Heart left ventricle (tissue), 16 donors: Measurements from ENCODE around the gene NLGN2. TPM values are rescaled to one million over a fixed set of nuclear protein-coding genes. Genes with fewer than 3 reads are reported as not detected.

Experiments
- ATAC-seq, 4 donors: fragments of 200-7000 bp; cut with Tn5 transposase; one replicate each; pipeline ENCODE4 v1.9.1; 2020 to 2022; ENCODE audit warnings: moderate library complexity in 4 of 4, mild to moderate bottlenecking in 3 of 4, moderate number of reproducible peaks in 1 of 4
- DNase-seq, 5 donors: peaks; one replicate each; pipeline ENCODE4 v3.0.0-alpha.2; 2020
- H3K27ac ChIP-seq, 12 donors: fragments of 200-600 bp; sonication (generic) in 4 of 12; one replicate each; pipeline versions ENCODE4 v1.5.0 to v1.8.0; 2016 to 2022; ENCODE audit warnings: mild to moderate bottlenecking in 2 of 12
- H3K27me3 ChIP-seq, 9 donors: fragments of 200-600 bp; sonication (generic) in 2 of 9; one replicate each; pipeline versions ENCODE4 v1.5.1 to v1.8.0; 2016 to 2022; ENCODE audit warnings: mild to moderate bottlenecking in 3 of 9
- H3K36me3 ChIP-seq, 9 donors: fragments of 200-600 bp; sonication (generic) in 2 of 9; one replicate each; pipeline versions ENCODE4 v1.5.0 to v1.8.0; 2018 to 2022; ENCODE audit warnings: mild to moderate bottlenecking in 2 of 9
- H3K4me1 ChIP-seq, 12 donors: fragments of 200-600 bp; sonication (generic) in 4 of 12; one replicate each; pipeline versions ENCODE4 v1.5.0 to v1.8.0; 2016 to 2022; ENCODE audit warnings: mild to moderate bottlenecking in 3 of 12
- H3K4me3 ChIP-seq, 12 donors: fragments of 200-600 bp; sonication (generic) in 4 of 12; one replicate each; pipeline versions ENCODE4 v1.5.0 to v1.8.0; 2017 to 2022; ENCODE audit warnings: mild to moderate bottlenecking in 9 of 12, moderate library complexity in 4 of 12
- H3K9me3 ChIP-seq, 12 donors: fragments of 200-600 bp; sonication (generic) in 4 of 12; one replicate each; pipeline versions ENCODE4 v1.5.0 to v1.8.0; 2016 to 2022; ENCODE audit warnings: mild to moderate bottlenecking in 1 of 12
- CTCF ChIP-seq, 12 donors: fragments of 200-600 bp; sonication (generic) in 4 of 12; IDR thresholded peaks; one replicate each; pipeline versions ENCODE4 v1.5.0 to v1.8.0; 2018 to 2022; ENCODE audit warnings: antibody characterized with exemption in 12 of 12, mild to moderate bottlenecking in 5 of 12
- POLR2A ChIP-seq, 2 donors: fragments of 450-650 bp; IDR thresholded peaks; one replicate each; pipeline ENCODE4 v1.6.1; 2017; ENCODE audit warnings: antibody characterized with exemption in 2 of 2, mild to moderate bottlenecking in 2 of 2, moderate library complexity in 2 of 2
- WGBS, 4 donors: extraction: QIAGEN DNeasy Blood & Tissue Kit in 2 of 4; methylation state at CpG; one replicate each; pipeline versions ENCODE4 v1.1.5 to v1.1.7; 2013 to 2018; 5-methylcytosine and 5-hydroxymethylcytosine counted together
- intact Hi-C, 10 donors: fragments of 100-400 bp; cut with DNase I; formaldehyde crosslinking; loops; one replicate each; pipeline versions ENCODE4 v1.11.1 to v1.14.2; 2022
- polyA plus RNA-seq, 2 donors: library from polyadenylated mRNA; stranded (reverse); fragments of 200-250 nt; gene quantifications; one replicate each; pipeline ENCODE4 v1.2.3, GENCODE V29; 2013
- total RNA-seq, 9 donors: library from RNA; depleted of rRNA in 2 of 9; stranded (reverse); fragments of >200 nt in 2 of 9; fragmentation: NEBNext Ultra II Directional in 3 of 9; extraction: Animal tissue kit (Norgen Biotek cat#: 25700) in 3 of 9; gene quantifications; one replicate each; pipeline versions ENCODE4 v1.1.0 to v1.2.4, GENCODE V29; 2016 to 2023
- donor health status: ischemic (EF 13 %, LVEDD 7.1; RV severe dilation, severe dysfunction).
- donor health status: healthy with polysubstance abuse.
- donor health status: DM: no; HTN: yes; CAD: no.
- donor health status: DM: no; HTN: no; CAD: no.
- donor health status: ischemic (EF 25% LVEDD 6.9; RV normal size, moderate dysfunction).
- donor health status: ischemic (EF 25% LVEDD 5.7; RV mildly dilated, moderate dysfunction).
- donor health status: healthy.
- donor health status: DM: yes; HTN: yes; CAD: no.
- donor health status: ischemic (EF 35%, LVEDD 5.7; RV mildly dilated, moderate dysfunction).
- donor health status: nonischemic (EF 11% LVEDD 7.7; RV severe dilation, severe dysfunction).
- donor health status: DM: yes; HTN: yes; CAD: no.
- donor health status: PGD.
- donor health status: ischemic (EF 29% LVEDD 5.4; RV normal size, mild dysfunction).
- donor health status: nonischemic (EF 23%, LVEDD 6.1; RV moderate dilation, normal function).

Gene NLGN2
- total and polyA plus RNA-seq, 11 donors: 3.5 to 12.9 (median 7.3) TPM

- Histone ChIP-seq H3K27ac (no peak within 1 kb of the TSS), H3K4me1 (no peaks in the 10 kb centered on the region), H3K27me3 (no peaks in the 10 kb centered on the region), H3K4me3 (no peak within 1 kb of the TSS), H3K36me3 (peaks cover 0 to 17% (median 0%) of the 10 kb centered on the region in 9 donors), H3K9me3 (no peaks in the 10 kb centered on the region)
- WGBS, 4 donors: 62 to 82% (median 72%) methylated on average over 8 to 17 of the region's 17 CpGs
- no peak for ATAC-seq
- intact Hi-C loops: loop anchor here in 1 of 10 donors (10.0 kb wide), 1 partner anchor 45 kb away; no protein-coding TSS in a partner anchor
- no peak for DNase-seq
- TF ChIP-seq CTCF (IDR thresholded peaks at IDR 0.05): no peak
Observed at GRCh38 chr17:7419819-7420610, 12.4 kb downstream of the NLGN2 start, which contains the start of gene SPEM1. Gene SPEM1, plus strand, starts transcription at chr17:7420324. Its CDS starts 61 bp downstream, at chr17:7420385.

- TF ChIP-seq POLR2A (IDR thresholded peaks at IDR 0.05) (no peak), CTCF (IDR thresholded peaks at IDR 0.05) (no peak)
- Histone ChIP-seq H3K36me3 (peaks cover 0 to 8% (median 0%) of the 10 kb centered on the region in 9 donors), H3K27me3 (no peaks in the 10 kb centered on the region), H3K27ac (no peak overlapping the region), H3K4me1 (no peaks in the 10 kb centered on the region), H3K4me3 (no peak overlapping the region), H3K9me3 (no peaks in the 10 kb centered on the region)
- ATAC-seq: no peak
- 93 to 95% (median 94%) methylated on average over 16 of the region's 16 CpGs for WGBS, 4 donors
- peak in 1 of 5 donors; percentile 14 for DNase-seq
- intact Hi-C loops: loop anchor here in 1 of 10 donors (10.0 kb wide), 1 partner anchor 46 kb away; no protein-coding TSS in a partner anchor
Observed at GRCh38 chr17:7421186-7421585, 13.5 kb downstream of the NLGN2 start.

- DNase-seq (no peak), ATAC-seq (no peak)
- Histone ChIP-seq H3K9me3 (no peaks in the 10 kb centered on the region), H3K27me3 (no peaks in the 10 kb centered on the region), H3K4me1 (no peaks in the 10 kb centered on the region), H3K27ac (no peak overlapping the region), H3K36me3 (no peaks in the 10 kb centered on the region), H3K4me3 (no peak overlapping the region)
- TF ChIP-seq POLR2A (IDR thresholded peaks at IDR 0.05) (no peak), CTCF (IDR thresholded peaks at IDR 0.05) (no peak)
- intact Hi-C loops: loop anchor here in 1 of 10 donors (10.0 kb wide), 1 partner anchor 49 kb away; no protein-coding TSS in a partner anchor
- 61 to 74% (median 65%) methylated on average over 4 of the region's 4 CpGs for WGBS, 4 donors
Observed at GRCh38 chr17:7423679-7424078, 16.0 kb downstream of the NLGN2 start.

- H3K27me3 ChIP-seq: no peaks in the 10 kb centered on the region
- H3K36me3 ChIP-seq: no peaks in the 10 kb centered on the region
- no peak for TF ChIP-seq CTCF (IDR thresholded peaks at IDR 0.05)
- TF ChIP-seq POLR2A (IDR thresholded peaks at IDR 0.05): no peak
- 72 to 80% (median 76%) methylated on average over 6 to 7 of the region's 7 CpGs for WGBS, 4 donors
- ATAC-seq: no peak
- intact Hi-C loops: loop anchor here in 1 of 10 donors (10.0 kb wide), 1 partner anchor 51 kb away; no protein-coding TSS in a partner anchor
- H3K4me1 ChIP-seq: no peaks in the 10 kb centered on the region
- no peaks in the 10 kb centered on the region for H3K9me3 ChIP-seq
- no peak for DNase-seq
- no peak within 1 kb of the TSS for H3K27ac ChIP-seq
- no peak within 1 kb of the TSS for H3K4me3 ChIP-seq
Observed at GRCh38 chr17:7425316-7425715, 17.7 kb downstream of the NLGN2 start, which contains the start of gene SPEM2. Gene SPEM2, plus strand, starts transcription at chr17:7425616. Its CDS starts 73 bp downstream, at chr17:7425689.
